Nephron (organoid): ENCODE results near the gene BCAR3.
A peak's percentile ranks its signal among the peaks of the same experiment; 100 is the strongest.
"Not testable (repeated sequence)": the region's sequence is repeated elsewhere in the genome, so short reads cannot be mapped to it uniquely, and the experiment has no call there.

ENCODE experiments used
- H3K27ac Mint-ChIP-seq, 3 experiments: 2 replicates each; pipeline ENCODE4 v1.8.0; 2020; ENCODE audit warnings: mixed read lengths in 3 of 3, mild to moderate bottlenecking in 2 of 3, moderate library complexity in 1 of 3
- H3K27me3 Mint-ChIP-seq: 2 replicates; pipeline ENCODE4 v1.8.0; 2021; ENCODE audit warnings: low read depth, mild to moderate bottlenecking, moderate library complexity, mixed read lengths
- H3K36me3 Mint-ChIP-seq: 2 replicates; pipeline ENCODE4 v1.8.0; 2020; ENCODE audit warnings: low read depth, mixed read lengths
- H3K4me1 Mint-ChIP-seq: 2 replicates; pipeline ENCODE4 v1.8.0; 2020; ENCODE audit warnings: mixed read lengths
- H3K4me3 Mint-ChIP-seq, 3 experiments: 2 replicates each; pipeline ENCODE4 v1.8.0; 2020; ENCODE audit warnings: mild to moderate bottlenecking in 3 of 3, mixed read lengths in 3 of 3, moderate library complexity in 2 of 3
- H3K9me3 Mint-ChIP-seq: 2 replicates; pipeline ENCODE4 v1.8.0; 2020; ENCODE audit warnings: mixed read lengths
- CTCF ChIP-seq, 3 experiments: fragments of 200-600 bp; sonication (generic); IDR thresholded peaks; one replicate each; pipeline ENCODE4 v1.5.0; 2021; ENCODE audit warnings: antibody characterized with exemption in 3 of 3; ENCODE audit not compliant: unreplicated experiment in 3 of 3

Gene BCAR3

GRCh38 chr1:93699503-93700168, 18.0 kb upstream of the BCAR3 start:
- H3K4me1 Mint-ChIP-seq = peaks cover 26% of the 10 kb centered on the region
- no peaks in the 10 kb centered on the region for H3K9me3 Mint-ChIP-seq
- peak overlapping the region in 1 of 3 experiments; percentile 7 for H3K4me3 Mint-ChIP-seq
- H3K36me3 Mint-ChIP-seq = no peaks in the 10 kb centered on the region
- peak overlapping the region; percentile 33 to 89 (median 70) for H3K27ac Mint-ChIP-seq
- H3K27me3 Mint-ChIP-seq = peaks cover 18% of the 10 kb centered on the region
- no peak for TF ChIP-seq CTCF (IDR thresholded peaks at IDR 0.05; ENCODE audit: unreplicated experiment in 3 of 3)

- Mint-ChIP-seq H3K4me3 (no peak overlapping the region), H3K27ac (peak overlapping the region in 2 of 3 experiments; percentile 33 to 89), H3K4me1 (peaks cover 26% of the 10 kb centered on the region), H3K27me3 (peaks cover 12% of the 10 kb centered on the region), H3K9me3 (no peaks in the 10 kb centered on the region), H3K36me3 (no peaks in the 10 kb centered on the region)
- TF ChIP-seq CTCF (IDR thresholded peaks at IDR 0.05; ENCODE audit: unreplicated experiment in 3 of 3) = no peak
Observed at GRCh38 chr1:93699049-93699384, 17.4 kb upstream of the BCAR3 start.

GRCh38 chr1:93698329-93699048, 16.9 kb upstream of the BCAR3 start:
- peaks cover 26% of the 10 kb centered on the region for H3K4me1 Mint-ChIP-seq

GRCh38 chr1:93697566-93697965, 15.9 kb upstream of the BCAR3 start:
- not testable (repeated sequence) for H3K36me3 Mint-ChIP-seq, H3K4me3 Mint-ChIP-seq, H3K9me3 Mint-ChIP-seq, H3K27ac Mint-ChIP-seq
- H3K4me1 Mint-ChIP-seq = peaks cover 25% of the 10 kb centered on the region
- H3K27me3 Mint-ChIP-seq = peaks cover 14% of the 10 kb centered on the region

More at GRCh38 chr1:93698329-93699048, 16.9 kb upstream of the BCAR3 start:
- Mint-ChIP-seq H3K9me3 (no peaks in the 10 kb centered on the region), H3K27ac (peak overlapping the region in 1 of 3 experiments; percentile 89), H3K36me3 (no peaks in the 10 kb centered on the region), H3K27me3 (peaks cover 14% of the 10 kb centered on the region), H3K4me3 (no peak overlapping the region)
- no peak for TF ChIP-seq CTCF (IDR thresholded peaks at IDR 0.05; ENCODE audit: unreplicated experiment in 3 of 3)

- no peak for TF ChIP-seq CTCF (IDR thresholded peaks at IDR 0.05; ENCODE audit: unreplicated experiment in 3 of 3)
- H3K27me3 Mint-ChIP-seq = peaks cover 11% of the 10 kb centered on the region
- H3K36me3 Mint-ChIP-seq = no peaks in the 10 kb centered on the region
- peaks cover 26% of the 10 kb centered on the region for H3K4me1 Mint-ChIP-seq
- H3K27ac Mint-ChIP-seq = no peak overlapping the region
- no peak overlapping the region for H3K4me3 Mint-ChIP-seq
- H3K9me3 Mint-ChIP-seq = no peaks in the 10 kb centered on the region
Observed at GRCh38 chr1:93695411-93696005, 13.9 kb upstream of the BCAR3 start.

GRCh38 chr1:93694819-93695218, 13.2 kb upstream of the BCAR3 start:
- Mint-ChIP-seq H3K4me3 (no peak overlapping the region), H3K27ac (no peak overlapping the region), H3K27me3 (peaks cover 11% of the 10 kb centered on the region), H3K36me3 (no peaks in the 10 kb centered on the region), H3K4me1 (peaks cover 23% of the 10 kb centered on the region), H3K9me3 (no peaks in the 10 kb centered on the region)
- TF ChIP-seq CTCF (IDR thresholded peaks at IDR 0.05; ENCODE audit: unreplicated experiment in 3 of 3) = no peak
